Sigmoid colon (tissue), 4 donors: ENCODE results near the gene MYO5B.

Experiments used
- EP300 ChIP-seq, 4 donors: sonication (generic); formaldehyde crosslinking; IDR thresholded peaks; one replicate each; pipeline ENCODE4 v1.6.1; 2017; ENCODE audit warnings: antibody characterized with exemption in 4 of 4
- POLR2A ChIP-seq, 2 donors: fragments of 450-650 bp; IDR thresholded peaks; one replicate each; pipeline ENCODE4 v1.6.1; 2016; ENCODE audit warnings: antibody characterized with exemption in 2 of 2, mild to moderate bottlenecking in 2 of 2, moderate library complexity in 2 of 2
- TF ChIP-seq, protein P1 (sequence below), 4 experiments: fragments of 450-650 bp in 3 of 4; fragments of 200-600 bp in 1 of 4; IDR thresholded peaks; one replicate each; pipeline ENCODE4 v1.5.1; 2016 to 2019; ENCODE audit warnings: antibody characterized with exemption in 4 of 4, mild to moderate bottlenecking in 3 of 4, moderate library complexity in 2 of 4

GRCh38 chr18:50000227-50000626 lies 194.7 kb downstream of the MYO5B start:
- TF ChIP-seq, protein P1, sequence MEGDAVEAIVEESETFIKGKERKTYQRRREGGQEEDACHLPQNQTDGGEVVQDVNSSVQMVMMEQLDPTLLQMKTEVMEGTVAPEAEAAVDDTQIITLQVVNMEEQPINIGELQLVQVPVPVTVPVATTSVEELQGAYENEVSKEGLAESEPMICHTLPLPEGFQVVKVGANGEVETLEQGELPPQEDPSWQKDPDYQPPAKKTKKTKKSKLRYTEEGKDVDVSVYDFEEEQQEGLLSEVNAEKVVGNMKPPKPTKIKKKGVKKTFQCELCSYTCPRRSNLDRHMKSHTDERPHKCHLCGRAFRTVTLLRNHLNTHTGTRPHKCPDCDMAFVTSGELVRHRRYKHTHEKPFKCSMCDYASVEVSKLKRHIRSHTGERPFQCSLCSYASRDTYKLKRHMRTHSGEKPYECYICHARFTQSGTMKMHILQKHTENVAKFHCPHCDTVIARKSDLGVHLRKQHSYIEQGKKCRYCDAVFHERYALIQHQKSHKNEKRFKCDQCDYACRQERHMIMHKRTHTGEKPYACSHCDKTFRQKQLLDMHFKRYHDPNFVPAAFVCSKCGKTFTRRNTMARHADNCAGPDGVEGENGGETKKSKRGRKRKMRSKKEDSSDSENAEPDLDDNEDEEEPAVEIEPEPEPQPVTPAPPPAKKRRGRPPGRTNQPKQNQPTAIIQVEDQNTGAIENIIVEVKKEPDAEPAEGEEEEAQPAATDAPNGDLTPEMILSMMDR (IDR thresholded peaks at IDR 0.05): no peak
- TF ChIP-seq POLR2A (IDR thresholded peaks at IDR 0.05): no peak
- no peak for TF ChIP-seq EP300 (IDR thresholded peaks at IDR 0.05)
